ENCODE results near the gene MATCAP1. TPM values are rescaled to one million over a fixed set of nuclear protein-coding genes. Genes with fewer than 3 reads are reported as not detected.

MATCAP1 gene
- total RNA-seq = 9.2 and 12.7 TPM in 2 replicates

DNA sequence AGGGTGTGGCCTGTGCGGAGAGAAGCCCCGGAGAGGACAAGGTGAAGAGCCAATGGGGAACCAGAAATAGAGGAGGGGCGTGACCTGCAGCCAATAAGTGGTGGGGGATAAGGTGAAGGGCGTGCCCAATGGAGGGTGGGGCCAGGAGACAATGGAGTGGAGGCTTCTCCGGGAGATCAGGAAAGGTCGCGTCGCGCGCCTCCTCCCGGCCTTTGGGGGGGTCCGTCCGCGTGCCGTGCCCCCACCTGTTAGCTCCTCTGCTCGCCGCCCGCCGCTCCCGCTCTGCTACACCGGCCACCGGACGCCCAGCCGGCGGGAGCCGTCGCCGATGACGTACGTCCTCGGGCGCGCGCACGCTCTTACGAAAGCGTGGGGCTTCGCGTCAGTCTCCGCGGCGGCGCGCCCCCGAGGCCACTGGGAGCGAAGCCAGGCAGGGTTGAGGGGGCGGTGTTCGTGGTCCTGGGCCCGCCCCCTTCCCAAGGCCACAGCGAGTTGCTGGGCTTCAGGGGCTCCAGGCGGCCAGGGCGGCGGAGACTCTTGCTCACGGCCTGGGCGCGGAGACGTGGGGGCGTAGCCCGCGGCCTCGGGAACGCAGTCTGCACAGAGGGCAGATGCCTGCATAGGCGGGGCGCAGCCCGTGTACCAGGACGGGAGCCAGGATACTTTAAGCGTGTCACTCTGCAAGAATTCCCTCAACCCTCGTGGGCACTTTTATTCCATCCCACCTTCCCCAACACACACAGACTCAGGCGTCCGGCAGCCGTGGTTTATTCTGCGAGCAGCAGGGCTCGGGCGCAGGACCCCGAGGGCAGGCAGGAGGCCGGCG is at the start of gene MATCAP1:
Gene MATCAP1 (minus strand): TSS at position 337 of the 826 bp plus-strand sequence. CDS start 3,353 bp downstream, outside the sequence.

GRCh38 chr16:67226804-67227566 is 43.2 kb upstream of the MATCAP1 start, which contains the start of gene TMEM208:
Gene TMEM208, plus strand, starts transcription at chr16:67227130. Its CDS starts 89 bp downstream, at chr16:67227219.

GRCh38 chr16:67199011-67199807 is 15.4 kb upstream of the MATCAP1 start, which contains the start of gene ELMO3:
Gene ELMO3, plus strand, starts transcription at chr16:67199131. Its CDS starts 196 bp downstream, at chr16:67199327.

DNA sequence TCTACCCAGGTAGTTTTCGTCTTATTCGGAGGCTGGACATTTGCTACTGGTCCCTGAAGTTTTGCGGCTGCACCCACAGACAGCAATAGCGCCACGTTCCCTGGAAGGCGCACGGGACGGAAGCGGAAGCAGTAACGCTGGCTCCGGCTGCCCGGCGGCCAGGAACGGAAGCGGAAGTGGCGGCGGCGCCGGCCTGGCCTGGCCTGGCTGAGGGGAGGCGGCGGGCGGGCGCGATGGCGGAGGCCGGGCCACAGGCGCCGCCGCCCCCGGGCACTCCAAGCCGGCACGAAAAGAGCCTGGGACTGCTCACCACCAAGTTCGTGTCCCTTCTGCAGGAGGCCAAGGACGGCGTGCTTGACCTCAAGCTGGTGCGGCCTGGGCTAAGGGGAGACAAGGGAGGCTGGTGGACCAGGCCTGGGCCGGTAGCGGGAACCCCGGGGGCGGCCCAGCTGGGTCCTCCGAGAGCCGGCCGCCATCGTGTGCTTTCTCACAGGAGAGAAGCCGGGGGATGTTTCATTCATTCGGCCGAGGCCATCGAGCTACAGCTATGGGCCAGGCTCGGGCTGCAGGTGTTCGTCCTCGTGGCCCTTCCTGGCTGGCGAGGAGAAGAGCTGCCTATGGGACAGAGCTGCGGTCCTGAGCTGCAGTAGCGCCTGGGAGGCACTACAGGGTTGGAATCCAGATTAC is 8.4 kb upstream of the MATCAP1 start, which contains the start of gene E2F4:
Gene E2F4 (plus strand): TSS at position 161 of the 687 bp plus-strand sequence. CDS start 73 bp downstream, at position 234.

GRCh38 chr16:67190041-67190440 is 6.3 kb upstream of the MATCAP1 start, which contains the start of gene EXOC3L1:
Gene EXOC3L1, minus strand, starts transcription at chr16:67190136. Its CDS starts 460 bp downstream, at chr16:67189676.

GRCh38 chr16:67170168-67170948 is 13.4 kb downstream of the MATCAP1 start, which contains the start of gene NOL3:
Gene NOL3, plus strand, starts transcription at chr16:67170538.

GRCh38 chr16:67164599-67165061 is 19.1 kb downstream of the MATCAP1 start, which contains the start of gene HSF4:
Gene HSF4, plus strand, starts transcription at chr16:67164745. Its CDS starts 67 bp downstream, at chr16:67164812.

GRCh38 chr16:67150833-67151396 is 32.8 kb downstream of the MATCAP1 start, which contains the start of gene B3GNT9:
Gene B3GNT9, minus strand, starts transcription at chr16:67150998. Its CDS starts 513 bp downstream, at chr16:67150485.

Other genes with a start within 250 kb of the MATCAP1 start
- 91.1 and 118 TPM in 2 replicates for gene CIAO2B, start 249.6 kb downstream of the MATCAP1 start, total RNA-seq
- 40.8 and 42.3 TPM in 2 replicates for gene CES2, start 248.4 kb downstream of the MATCAP1 start, total RNA-seq
- gene CES3, start 222.7 kb downstream of the MATCAP1 start, total RNA-seq = 0.78 and 0.99 TPM in 2 replicates
- gene CES4A, start 195.4 kb downstream of the MATCAP1 start, total RNA-seq = 1.1 and 2.4 TPM in 2 replicates
- gene CBFB, start 154.8 kb downstream of the MATCAP1 start, total RNA-seq = 48.2 and 64.0 TPM in 2 replicates
- gene PHAF1, start 74.0 kb downstream of the MATCAP1 start, total RNA-seq = 8.4 and 12.8 TPM in 2 replicates
- 18.1 and 23.9 TPM in 2 replicates for gene B3GNT9, start 33.0 kb downstream of the MATCAP1 start, total RNA-seq
- 34.4 and 39.5 TPM in 2 replicates for gene TRADD, start 24.1 kb downstream of the MATCAP1 start, total RNA-seq
- 11.3 and 12.1 TPM in 2 replicates for gene FBXL8, start 24.0 kb downstream of the MATCAP1 start, total RNA-seq
- 4.9 and 9.4 TPM in 2 replicates for gene HSF4, start 19.2 kb downstream of the MATCAP1 start, total RNA-seq
- gene NOL3, start 13.4 kb downstream of the MATCAP1 start, total RNA-seq = 24.8 and 31.0 TPM in 2 replicates
- gene EXOC3L1, start 6.2 kb upstream of the MATCAP1 start, total RNA-seq = 0.08 TPM in 1 of 2 replicates, not detected in the other
- gene E2F4, start 8.2 kb upstream of the MATCAP1 start, total RNA-seq = 81.8 and 112 TPM in 2 replicates
- 56.5 and 70.0 TPM in 2 replicates for gene ELMO3, start 15.2 kb upstream of the MATCAP1 start, total RNA-seq
- gene TMEM208, start 43.2 kb upstream of the MATCAP1 start, total RNA-seq = 30.2 and 46.2 TPM in 2 replicates
- gene FHOD1, start 63.5 kb upstream of the MATCAP1 start, total RNA-seq = 24.1 and 35.0 TPM in 2 replicates
- 0.65 and 1.2 TPM in 2 replicates for gene SLC9A5, start 65.0 kb upstream of the MATCAP1 start, total RNA-seq
- gene PLEKHG4, start 95.6 kb upstream of the MATCAP1 start, total RNA-seq = 2.6 and 5.2 TPM in 2 replicates
- not detected in 2 replicates for gene KCTD19, start 142.8 kb upstream of the MATCAP1 start, total RNA-seq
- 0.31 TPM in 1 of 2 replicates, not detected in the other for gene LRRC36, start 142.9 kb upstream of the MATCAP1 start, total RNA-seq
- not detected in 2 replicates for gene TPPP3, start 209.5 kb upstream of the MATCAP1 start, total RNA-seq
- gene ZDHHC1, start 232.5 kb upstream of the MATCAP1 start, total RNA-seq = 4.4 and 6.2 TPM in 2 replicates
- 0.23 TPM in 1 of 2 replicates, not detected in the other for gene HSD11B2, start 247.2 kb upstream of the MATCAP1 start, total RNA-seq

Measured in hair follicular keratinocyte (primary cell).